NOMO-1 treated with dmso at 0.1 percent for 144 hours (cell line): Measurements from ENCODE around the gene CATSPER1.
A peak's percentile ranks its signal among the peaks of the same experiment; 100 is the strongest.

Source experiments
- DNase-seq: peaks from one replicate; lab custom pipeline; 2025; ENCODE audit not compliant: unreplicated experiment; lab: John Stamatoyannopoulos, UW

Gene CATSPER1

GRCh38 chr11:66026017-66026529 is at the start of gene CATSPER1:
Gene CATSPER1, minus strand, starts transcription at chr11:66026479. Its CDS starts 100 bp downstream, at chr11:66026379.
- no peak for DNase-seq

DNA sequence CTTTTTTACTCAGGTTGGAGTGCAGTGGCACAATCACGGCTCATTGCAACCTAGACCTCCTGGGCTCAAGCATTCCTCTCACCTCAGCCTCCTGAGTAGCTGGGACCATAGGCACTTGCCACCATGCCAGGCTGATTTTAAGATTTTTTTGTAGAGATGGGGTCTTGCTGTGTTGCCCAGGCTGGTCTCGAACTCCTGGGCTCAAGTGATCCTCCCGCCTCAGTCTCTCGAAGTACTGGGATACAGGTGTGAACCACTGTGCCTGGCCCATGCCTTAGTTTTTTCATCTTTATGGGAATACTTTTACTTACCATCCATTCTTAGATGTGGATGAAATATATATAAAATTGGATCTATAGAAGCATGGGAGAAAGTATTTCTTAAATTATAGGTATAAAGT is 49.0 kb upstream of the CATSPER1 start:
- no peak for DNase-seq

DNA sequence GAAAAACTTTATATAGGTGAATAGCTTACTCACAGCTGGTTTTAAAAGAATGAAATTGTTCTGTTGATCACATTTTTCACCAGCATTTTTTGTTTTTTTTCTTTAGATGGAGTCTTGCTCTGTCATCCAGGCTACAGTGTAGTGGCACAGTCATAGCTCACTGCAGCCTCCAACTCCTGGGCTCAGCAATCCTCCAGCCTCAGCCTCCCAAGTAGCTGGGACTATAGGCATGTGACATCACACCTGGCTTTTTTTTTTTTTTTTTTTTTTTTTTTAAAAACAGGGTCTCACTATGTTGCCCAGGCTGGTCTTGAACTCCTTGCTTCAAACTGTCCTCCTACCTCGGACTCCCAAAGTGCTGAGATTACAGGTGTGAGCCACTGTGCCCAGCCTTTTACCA is 47.4 kb upstream of the CATSPER1 start:
- no peak for DNase-seq

GRCh38 chr11:66072518-66072917 is 46.2 kb upstream of the CATSPER1 start:
- no peak for DNase-seq

DNA sequence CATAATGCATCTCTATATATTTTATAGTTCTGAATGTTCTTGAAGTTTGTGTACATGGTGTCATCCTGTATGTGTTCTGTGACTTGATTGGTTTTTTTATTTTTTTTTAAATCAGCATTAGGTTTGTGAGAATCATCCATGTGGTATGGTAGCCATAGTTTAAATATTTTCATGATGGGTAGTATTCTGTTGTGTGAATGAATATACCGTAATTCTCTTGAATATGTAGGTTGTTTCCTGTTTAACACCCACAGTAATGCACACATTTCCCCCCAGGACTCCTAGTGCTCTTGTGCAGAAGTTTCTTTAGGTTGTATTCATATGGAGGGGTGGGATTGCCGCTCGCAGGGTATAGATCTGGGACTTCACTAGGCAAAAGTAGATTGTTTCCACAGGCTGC is 45.8 kb upstream of the CATSPER1 start:
- DNase-seq, result no peak

DNA sequence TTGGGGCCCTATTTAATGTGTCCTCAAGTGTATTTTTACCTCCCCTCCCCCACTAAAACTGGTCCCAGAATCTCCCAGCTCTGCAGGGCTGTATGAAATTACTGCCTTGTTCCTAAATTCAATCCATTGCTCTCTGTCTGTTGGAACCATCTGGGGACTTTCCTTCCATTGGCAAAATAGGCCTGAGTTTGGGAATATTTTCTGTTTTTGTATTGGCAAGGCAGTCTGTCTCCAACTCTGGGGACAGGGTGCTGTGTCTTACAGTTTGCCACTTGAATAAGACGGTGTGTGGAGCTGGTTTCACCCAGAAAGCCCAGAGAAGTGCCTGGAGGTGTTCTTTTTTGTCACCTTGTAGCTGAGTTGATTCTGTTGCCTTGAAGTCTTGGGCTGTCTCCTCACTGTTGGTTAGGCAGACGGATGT is 45.1 kb upstream of the CATSPER1 start:
- no peak for DNase-seq

- DNase-seq, result no peak
Measured at GRCh38 chr11:66070604-66071380, 44.5 kb upstream of the CATSPER1 start.

GRCh38 chr11:66069715-66070603 is 43.7 kb upstream of the CATSPER1 start, which contains the start of gene PACS1:
Gene PACS1, plus strand, starts transcription at chr11:66070272. Its CDS starts 215 bp downstream, at chr11:66070487.
- peak; percentile 32 for DNase-seq

- DNase-seq, result peak; percentile 42
Measured at GRCh38 chr11:66068923-66069714, 42.8 kb upstream of the CATSPER1 start.

GRCh38 chr11:66068154-66068821 is 42.0 kb upstream of the CATSPER1 start:
- peak; percentile 25 for DNase-seq

DNA sequence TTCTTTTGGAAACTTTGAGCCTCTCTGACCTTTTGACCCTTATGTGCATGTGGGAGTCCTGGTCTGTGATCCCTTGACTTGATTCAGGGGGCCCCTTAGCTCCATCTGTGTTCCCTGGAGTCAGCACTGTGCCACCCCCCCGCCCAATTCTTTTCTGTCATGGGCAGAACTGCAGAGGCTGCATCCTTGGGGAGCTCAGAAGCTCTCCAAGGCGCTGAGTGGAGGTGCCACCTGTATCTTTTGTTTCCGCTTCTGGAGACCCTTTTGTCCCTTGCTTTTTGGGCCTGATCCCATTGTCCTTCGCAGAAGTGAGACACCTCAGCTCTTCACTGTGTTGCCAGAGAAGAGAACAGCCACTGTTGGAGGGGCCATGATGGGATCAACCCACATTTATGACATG is 41.4 kb upstream of the CATSPER1 start:
- DNase-seq, result no peak

DNA sequence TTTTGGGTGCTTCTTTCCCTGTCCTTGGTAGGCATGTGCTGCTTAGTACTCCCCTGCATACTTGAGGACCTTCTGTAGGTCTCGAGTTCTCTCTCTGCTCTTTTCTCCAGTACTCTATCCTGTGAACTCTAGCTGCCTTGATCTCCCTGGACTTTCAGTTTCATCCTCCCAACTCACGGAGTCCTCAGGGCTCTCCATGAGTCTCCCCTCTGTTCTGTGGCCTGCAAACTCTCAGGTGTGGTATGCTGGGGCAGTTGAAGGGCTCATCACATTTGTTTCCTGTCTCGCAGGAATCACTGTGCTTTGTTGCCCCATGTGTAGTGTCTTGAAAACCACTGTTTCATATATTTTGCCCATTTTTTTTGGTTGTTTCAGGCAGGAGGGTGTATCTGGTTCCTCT is 40.5 kb upstream of the CATSPER1 start:
- no peak for DNase-seq

DNA sequence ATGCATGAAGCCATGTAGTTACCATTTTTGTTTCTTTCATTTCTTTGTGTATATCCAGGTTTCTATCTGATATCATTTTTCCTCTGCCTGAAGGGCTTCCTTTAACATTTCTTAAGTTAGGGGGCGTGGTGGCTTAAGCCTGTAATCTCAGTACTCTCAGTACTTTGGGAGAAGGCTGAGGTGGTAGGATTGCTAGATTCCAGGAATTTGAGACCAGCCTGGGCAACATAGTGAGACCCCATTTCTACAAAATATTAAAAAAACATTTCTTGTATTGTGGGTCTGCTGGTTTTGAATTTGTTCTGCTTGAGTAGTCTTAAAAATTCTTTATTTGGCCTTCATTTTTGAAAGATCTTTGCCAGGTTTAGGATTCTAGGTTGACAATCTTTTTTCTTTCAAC is 38.3 kb upstream of the CATSPER1 start:
- no peak for DNase-seq

DNA sequence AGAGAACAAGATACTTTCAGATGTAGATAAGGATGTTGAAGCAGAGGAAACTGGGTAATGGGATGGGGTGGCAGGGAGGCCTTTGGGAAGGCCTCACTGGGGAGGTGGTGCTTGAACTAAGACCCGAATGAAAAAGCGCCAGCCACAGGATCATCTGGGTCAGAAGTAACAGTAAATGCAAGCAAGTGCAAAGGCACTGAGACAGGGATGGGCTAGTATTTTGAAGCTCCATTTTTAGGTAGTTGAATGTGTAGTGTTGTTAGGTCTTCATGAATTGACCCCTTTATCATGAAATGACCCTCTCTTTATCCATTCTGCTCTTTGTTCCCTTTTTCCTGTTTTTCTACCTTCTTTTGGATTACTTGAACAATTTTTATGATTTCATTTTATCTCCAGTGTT is 37.6 kb upstream of the CATSPER1 start:
- no peak for DNase-seq

- no peak for DNase-seq
Measured at GRCh38 chr11:66062408-66062807, 36.1 kb upstream of the CATSPER1 start.

GRCh38 chr11:66061268-66061667 is 35.0 kb upstream of the CATSPER1 start:
- no peak for DNase-seq

DNA sequence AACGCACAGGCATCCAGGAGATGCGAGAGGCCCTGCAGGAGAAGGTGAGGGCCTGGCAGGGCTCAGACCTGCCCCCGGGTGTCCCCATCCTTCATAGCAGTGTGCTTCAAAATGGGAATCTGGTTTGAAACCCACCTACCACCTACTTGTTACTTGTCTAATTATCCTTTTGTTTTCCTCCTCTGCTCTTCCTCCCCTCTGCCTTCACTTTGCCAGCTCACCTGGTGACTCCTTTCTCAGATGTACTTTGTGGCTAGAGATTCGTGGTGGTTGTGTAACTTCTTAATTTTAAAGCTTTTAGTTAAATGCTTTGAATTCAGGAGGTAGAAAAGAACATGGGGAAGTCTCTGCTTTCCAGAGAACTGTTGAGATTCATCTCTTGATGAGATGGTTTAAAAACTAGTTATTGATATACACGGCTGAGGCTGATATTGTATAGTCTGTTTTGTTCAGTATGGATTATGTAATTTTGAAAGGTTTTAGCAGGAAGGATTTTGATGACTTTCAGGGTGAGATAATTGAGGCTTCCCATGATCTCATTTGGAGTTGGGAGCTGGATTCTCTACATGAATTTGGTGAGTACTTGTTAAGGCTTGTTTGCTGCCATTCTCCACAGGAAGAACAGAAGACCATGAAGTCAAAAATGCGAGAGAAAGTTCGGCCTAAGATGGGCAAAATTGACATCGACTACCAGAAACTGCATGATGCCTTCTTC is 33.8 kb upstream of the CATSPER1 start:
- no peak for DNase-seq

GRCh38 chr11:66056501-66056900 is 30.2 kb upstream of the CATSPER1 start:
- no peak for DNase-seq

- no peak for DNase-seq
Measured at GRCh38 chr11:66055021-66055420, 28.7 kb upstream of the CATSPER1 start.

DNA sequence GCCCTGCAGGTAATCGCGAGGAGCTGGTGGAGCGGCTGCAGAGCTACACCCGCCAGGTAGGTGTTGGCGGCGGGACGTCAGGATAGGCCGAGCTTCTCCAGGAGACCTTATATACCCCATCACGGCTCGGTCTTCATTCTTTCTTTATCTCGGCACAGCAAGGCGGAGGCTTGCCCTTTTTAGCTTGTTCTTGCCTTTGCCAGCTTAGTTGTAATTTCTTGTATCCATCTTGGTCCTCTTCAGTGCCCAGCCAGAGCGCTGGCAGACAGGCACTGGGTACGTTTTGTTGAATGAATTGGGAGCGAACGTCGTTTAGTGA is 26.3 kb upstream of the CATSPER1 start:
- DNase-seq, result no peak
